HG02678 (cell line): ENCODE results near the gene CHD9NB.
"Not testable (repeated sequence)": the region's sequence is repeated elsewhere in the genome, so short reads cannot be mapped to it uniquely, and the experiment has no call there.

ENCODE experiments used
- ATAC-seq: cut with Tn5 transposase; IDR thresholded peaks from one replicate; pipeline ENCODE4 v1.9.1; 2021; ENCODE audit warnings: mild to moderate bottlenecking, moderate library complexity; ENCODE audit not compliant: unreplicated experiment

Gene CHD9NB

GRCh38 chr16:53084141-53084541 lies 31.4 kb upstream of the CHD9NB start:
- ATAC-seq = no peak

GRCh38 chr16:53083119-53083518 lies 30.4 kb upstream of the CHD9NB start:
- no peak for ATAC-seq

GRCh38 chr16:53082509-53082908 lies 29.8 kb upstream of the CHD9NB start:
- ATAC-seq = no peak

- no peak for ATAC-seq
These were observed 29.1 kb upstream of the CHD9NB start for GRCh38 chr16:53081686-53082407.

- ATAC-seq = no peak
These were observed 28.3 kb upstream of the CHD9NB start for GRCh38 chr16:53081032-53081424.

GRCh38 chr16:53080345-53081031 lies 27.8 kb upstream of the CHD9NB start:
- ATAC-seq = no peak

GRCh38 chr16:53078765-53079485 lies 26.2 kb upstream of the CHD9NB start:
- no peak for ATAC-seq

- ATAC-seq = no peak
These were observed 25.6 kb upstream of the CHD9NB start for GRCh38 chr16:53078247-53078646.

- ATAC-seq = not testable (repeated sequence)
These were observed 22.8 kb upstream of the CHD9NB start for GRCh38 chr16:53075461-53075860.

- ATAC-seq = not testable (repeated sequence)
These were observed 21.6 kb upstream of the CHD9NB start for GRCh38 chr16:53074296-53074695.

- no peak for ATAC-seq
These were observed 20.3 kb upstream of the CHD9NB start for GRCh38 chr16:53073022-53073421.

GRCh38 chr16:53071748-53072301 lies 19.1 kb upstream of the CHD9NB start:
- ATAC-seq = peak; percentile 66

- no peak for ATAC-seq
These were observed 17.1 kb upstream of the CHD9NB start for GRCh38 chr16:53069772-53070171.

- peak; percentile 56 for ATAC-seq
These were observed 15.7 kb upstream of the CHD9NB start for GRCh38 chr16:53068423-53068833.

GRCh38 chr16:53067675-53068074 lies 15.0 kb upstream of the CHD9NB start:
- no peak for ATAC-seq

GRCh38 chr16:53065461-53066061 lies 12.9 kb upstream of the CHD9NB start:
- ATAC-seq = no peak

GRCh38 chr16:53064081-53064578 lies 11.4 kb upstream of the CHD9NB start:
- no peak for ATAC-seq

GRCh38 chr16:53061701-53062159 lies 9.0 kb upstream of the CHD9NB start:
- ATAC-seq = peak; percentile 82

GRCh38 chr16:53061256-53061655 lies 8.6 kb upstream of the CHD9NB start:
- ATAC-seq = no peak

- no peak for ATAC-seq
These were observed 7.0 kb upstream of the CHD9NB start for GRCh38 chr16:53059672-53060071.

GRCh38 chr16:53058882-53059281 lies 6.2 kb upstream of the CHD9NB start:
- no peak for ATAC-seq
